Aorta (tissue), 5 donors: ENCODE data around the gene BHLHE23. TPM values are rescaled to one million over a fixed set of nuclear protein-coding genes. Genes with fewer than 3 reads are reported as not detected.

Experiments used
- ATAC-seq: fragments of 200-7000 bp; cut with Tn5 transposase; one replicate; pipeline ENCODE4 v1.9.1; 2022; ENCODE audit warnings: moderate library complexity; ENCODE audit not compliant: low FRiP score
- DNase-seq, 2 donors: peaks; one replicate each; pipeline ENCODE4 v3.0.0-alpha.2; 2020
- H3K27ac ChIP-seq, 2 donors: one replicate each; pipeline ENCODE4 v1.5.1; 2013; ENCODE audit warnings: low read length in 2 of 2, mild to moderate bottlenecking in 2 of 2, moderate library complexity in 2 of 2, control low read depth in 1 of 2, inconsistent platforms in 1 of 2, low read depth in 1 of 2
- H3K27me3 ChIP-seq, 2 donors: one replicate each; pipeline ENCODE4 v1.6.1; 2013; ENCODE audit warnings: control low read depth in 1 of 2, low read length in 1 of 2, mild to moderate bottlenecking in 1 of 2, moderate library complexity in 1 of 2; ENCODE audit not compliant: insufficient read depth in 2 of 2, control insufficient read depth in 1 of 2
- H3K36me3 ChIP-seq, 2 donors: one replicate each; pipeline ENCODE4 v1.6.1; 2013; ENCODE audit warnings: control low read depth in 1 of 2, low read length in 1 of 2, mild to moderate bottlenecking in 1 of 2; ENCODE audit not compliant: insufficient read depth in 2 of 2, control insufficient read depth in 1 of 2
- H3K4me1 ChIP-seq, 2 donors: one replicate each; pipeline ENCODE4 v1.6.1; 2013; ENCODE audit warnings: low read length in 2 of 2, control low read depth in 1 of 2, mild to moderate bottlenecking in 1 of 2, moderate library complexity in 1 of 2; ENCODE audit not compliant: insufficient read depth in 2 of 2, control insufficient read depth in 1 of 2
- H3K4me3 ChIP-seq, 2 donors: one replicate each; pipeline ENCODE4 v1.5.1; 2013; ENCODE audit warnings: low read length in 2 of 2, control low read depth in 1 of 2, mild to moderate bottlenecking in 1 of 2
- H3K9me3 ChIP-seq: one replicate; pipeline ENCODE4 v1.6.1; 2013; ENCODE audit warnings: mild to moderate bottlenecking, low read length; ENCODE audit not compliant: control insufficient read depth
- WGBS, 2 donors: extraction: QIAGEN DNeasy Blood & Tissue Kit; methylation state at CpG; one replicate each; pipeline ENCODE4 v1.1.7; 2013; 5-methylcytosine and 5-hydroxymethylcytosine counted together
- intact Hi-C, 2 donors: fragments of 100-400 bp; cut with DNase I; formaldehyde crosslinking; loops; one replicate each; pipeline versions ENCODE4 v1.14.2 to v1.15.0; 2022
- long read RNA-seq, 2 donors: library from polyadenylated mRNA; unstranded; transcript quantifications; one replicate each; pipeline ENCODE4 v2.0.0, GENCODE V29; 2020 to 2021
- polyA plus RNA-seq, 2 donors: library from polyadenylated mRNA; stranded (reverse); fragments of 200-250 nt; gene quantifications; one replicate each; pipeline ENCODE4 v1.2.3, GENCODE V29; 2013
- total RNA-seq, 2 donors: library from RNA; stranded (reverse); fragmentation: NEBNext Ultra II Directional; extraction: Animal tissue kit (Norgen Biotek cat#: 25700); gene quantifications; one replicate each; pipeline ENCODE4 v1.2.1, GENCODE V29; 2021
- donor health status: healthy with polysubstance abuse.
- donor health status: Bipolar disorder and iron deficiency.
- donor health status: DM: no; HTN: no; CAD: no.
- donor health status: DM: no; HTN: no; CAD: no.
- donor health status: DM: yes; HTN: yes; CAD: no.

BHLHE23 gene
- not detected for total RNA-seq
- polyA plus RNA-seq: not detected
- long read RNA-seq, donor 1: 0 reads
- long read RNA-seq, donor 2: 0 reads

DNA sequence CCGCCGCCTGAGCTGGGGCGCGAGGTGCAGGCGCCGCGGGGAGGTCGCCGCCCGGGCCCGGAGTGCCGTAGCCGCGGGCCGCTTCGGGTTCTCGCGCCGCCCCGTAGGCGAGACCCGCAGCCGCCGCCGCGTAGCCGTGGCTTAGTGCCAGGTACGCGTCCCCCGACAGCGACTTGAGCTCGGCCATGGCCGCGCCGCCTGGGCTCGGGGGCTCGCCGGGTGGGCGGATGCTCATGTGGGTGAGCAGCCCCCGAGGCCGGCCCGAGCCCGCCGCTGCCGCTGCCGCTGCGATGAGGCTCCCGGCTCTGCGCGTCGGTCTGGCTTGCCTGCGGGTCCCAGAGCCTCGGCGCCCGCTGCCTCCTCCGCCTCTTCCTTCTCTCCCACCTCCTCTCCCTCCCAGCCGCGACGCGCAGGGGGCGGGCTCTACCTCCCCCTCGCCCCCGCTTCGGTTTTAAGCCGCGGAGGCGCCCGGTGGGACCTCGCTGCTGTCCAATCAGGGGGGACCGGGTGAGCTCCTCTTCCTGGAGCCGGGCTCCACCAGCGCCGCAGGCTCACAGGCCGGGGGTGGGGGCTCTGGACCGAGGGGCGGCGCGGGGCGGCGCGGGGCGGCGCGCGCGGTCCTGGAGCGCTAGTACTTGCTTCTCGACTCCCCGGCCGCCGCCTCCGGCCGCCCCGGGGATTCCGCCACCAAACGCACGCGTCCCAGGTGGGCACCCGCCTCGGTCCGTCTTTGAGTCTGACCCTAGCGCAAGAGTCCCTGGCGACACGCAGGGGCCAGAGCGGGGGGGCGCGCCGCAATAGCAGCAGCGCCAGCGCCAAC lies at the start of gene BHLHE23:
BHLHE23 (minus strand) TSS at position 425 of the 820 bp plus-strand sequence; CDS start at position 235, 190 bp downstream.
- 1% methylated on average over 64 to 110 of the region's 110 CpGs for WGBS, 2 donors
- Histone ChIP-seq H3K4me1 (no peaks in the 10 kb centered on the region), H3K27ac (no peak within 1 kb of the TSS), H3K36me3 (no peaks in the 10 kb centered on the region), H3K9me3 (no peaks in the 10 kb centered on the region), H3K4me3 (no peak within 1 kb of the TSS), H3K27me3 (no peaks in the 10 kb centered on the region)
- ATAC-seq: no peak
- intact Hi-C loops: loop anchor here (5.0 to 10.0 kb wide), 2 partner anchors 134 to 342 kb away; no protein-coding TSS in a partner anchor
- no peak for DNase-seq

DNA sequence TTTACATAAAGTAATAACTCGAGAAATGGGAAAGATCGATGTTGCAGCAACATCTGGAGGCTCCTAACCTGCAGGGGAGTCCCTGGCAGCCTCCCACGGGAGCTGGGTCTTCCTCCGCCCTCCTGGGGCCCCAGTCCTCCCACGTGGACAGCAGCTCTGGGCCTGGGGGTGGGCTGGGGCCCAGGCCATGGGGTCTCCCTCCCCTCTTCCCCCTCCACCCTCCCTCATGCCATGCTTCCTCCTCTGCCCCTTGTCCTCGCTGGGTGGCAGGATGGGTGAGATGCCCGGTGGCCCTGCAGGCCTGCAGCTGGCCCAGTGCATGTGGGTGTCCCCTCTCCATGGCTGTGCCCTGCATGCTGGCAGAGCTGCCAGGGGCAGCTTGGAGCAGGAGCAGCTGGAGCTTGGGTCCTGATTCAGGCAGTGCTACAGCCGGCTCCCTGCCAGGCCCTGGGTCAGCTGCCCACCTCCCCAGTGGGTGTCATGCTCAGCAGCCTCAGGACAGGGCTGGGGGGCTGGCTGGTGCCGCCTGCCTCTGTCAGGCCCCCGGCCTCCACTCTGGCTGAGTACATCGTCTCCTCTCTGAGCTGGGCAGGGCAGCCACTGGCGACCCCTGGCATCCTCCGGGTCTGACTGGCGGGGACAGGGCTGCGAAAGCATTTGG lies 48.9 kb upstream of the BHLHE23 start:
- ATAC-seq: no peak
- WGBS, 2 donors: 46 to 48% methylated on average over 11 to 15 of the region's 15 CpGs
- no peaks in the 10 kb centered on the region for H3K4me1 ChIP-seq
- no peaks in the 10 kb centered on the region for H3K27me3 ChIP-seq
- H3K4me3 ChIP-seq: no peak overlapping the region
- no peaks in the 10 kb centered on the region for H3K36me3 ChIP-seq
- peak; percentile 26 to 75 for DNase-seq
- intact Hi-C loops: loop anchor here (2.0 to 5.0 kb wide), 3 partner anchors 122 to 177 kb away; no protein-coding TSS in a partner anchor
- H3K27ac ChIP-seq: no peak overlapping the region
- H3K9me3 ChIP-seq: peaks cover under 1% of the 10 kb centered on the region

DNA sequence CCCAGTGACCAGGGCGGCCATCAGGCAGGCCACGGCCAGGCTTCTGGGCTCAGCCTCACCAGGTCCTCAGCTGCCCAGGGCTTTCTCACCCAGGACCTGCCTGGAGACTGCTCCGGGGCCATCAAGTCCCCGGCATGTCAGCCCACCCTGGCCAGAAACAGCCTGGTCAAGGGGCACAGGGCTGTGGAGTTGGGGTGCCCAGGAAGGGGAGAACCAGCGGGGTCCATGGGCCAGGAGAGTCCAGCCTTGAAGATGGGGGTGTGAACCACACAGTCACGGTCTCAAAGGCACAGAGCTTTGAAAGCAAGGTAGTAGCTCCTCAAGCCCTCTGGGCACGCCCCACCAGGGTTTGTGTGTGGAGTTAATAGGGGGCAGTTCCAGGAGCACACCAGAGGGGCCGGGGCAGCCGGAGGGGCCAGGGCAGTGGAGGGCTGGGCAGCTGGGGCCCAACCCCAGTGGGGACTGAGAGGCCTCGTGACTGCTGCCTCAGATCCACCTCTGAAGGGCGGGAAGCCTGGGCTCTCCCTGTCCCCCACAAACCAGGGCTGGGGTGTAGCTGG lies 48.0 kb upstream of the BHLHE23 start:
- no peak for ATAC-seq
- H3K9me3 ChIP-seq: peaks cover 3% of the 10 kb centered on the region
- intact Hi-C loops: loop anchor here (5.0 kb wide), 2 partner anchors 123 to 178 kb away; no protein-coding TSS in a partner anchor
- H3K4me1 ChIP-seq: no peaks in the 10 kb centered on the region
- no peak overlapping the region for H3K4me3 ChIP-seq
- no peaks in the 10 kb centered on the region for H3K36me3 ChIP-seq
- H3K27ac ChIP-seq: no peak overlapping the region
- H3K27me3 ChIP-seq: no peaks in the 10 kb centered on the region
- peak; percentile 34 to 53 for DNase-seq
- WGBS, 2 donors: 75 to 85% methylated on average over 10 to 11 of the region's 11 CpGs

DNA sequence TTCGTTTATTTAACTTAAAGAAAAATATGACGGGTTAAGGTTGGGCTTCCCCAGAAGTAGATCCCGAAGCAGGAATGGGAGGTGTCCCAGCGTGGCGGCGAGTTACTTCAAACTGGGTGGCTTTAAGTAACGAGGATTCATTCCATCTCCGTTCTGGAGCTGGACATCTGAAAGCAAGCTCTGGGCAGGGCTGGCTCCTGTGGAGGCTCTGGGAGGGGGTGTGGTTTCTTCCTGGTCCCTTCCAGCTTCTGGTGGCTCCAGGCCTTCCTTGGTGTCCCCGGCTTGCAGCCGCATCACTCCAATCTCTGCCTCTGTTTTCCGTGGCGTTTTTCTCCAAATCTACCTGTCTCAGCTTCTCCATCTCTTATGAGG lies 47.3 kb upstream of the BHLHE23 start:
- WGBS, 2 donors: 83% methylated on average over 12 of the region's 12 CpGs
- Histone ChIP-seq H3K27me3 (no peaks in the 10 kb centered on the region), H3K36me3 (no peaks in the 10 kb centered on the region)

DNA sequence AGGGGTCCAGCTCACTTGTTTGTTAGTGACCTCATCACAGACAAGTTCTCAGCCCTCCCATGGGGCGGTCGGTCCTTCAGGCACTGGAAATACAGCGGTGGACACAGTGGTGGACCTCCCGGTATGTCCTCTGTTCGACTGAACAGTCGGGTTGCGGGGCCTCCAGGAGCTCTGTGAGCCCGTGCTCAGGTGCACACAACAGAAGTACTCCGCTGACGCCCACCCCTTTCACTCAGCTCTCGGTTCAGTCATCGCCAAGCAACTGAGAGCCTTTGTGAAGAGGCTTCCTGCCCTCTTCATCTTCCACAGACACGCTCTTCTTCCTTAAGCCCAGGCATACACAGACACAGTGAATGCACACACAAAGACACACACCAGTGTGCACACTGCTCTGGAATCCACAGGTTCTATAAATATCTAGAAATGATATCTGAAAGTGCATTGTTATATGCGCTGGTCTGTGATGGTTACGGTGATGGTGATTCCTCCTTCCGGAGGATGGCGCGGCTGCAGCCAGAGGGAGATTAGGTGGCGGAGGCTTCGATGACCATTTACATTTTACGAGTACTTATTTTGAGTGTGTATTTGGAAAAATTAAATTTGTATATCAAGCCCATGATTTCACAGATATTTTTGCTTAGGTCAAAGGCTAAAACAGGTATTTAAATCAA lies 46.8 kb upstream of the BHLHE23 start:
- Histone ChIP-seq H3K27ac (no peak overlapping the region), H3K27me3 (no peaks in the 10 kb centered on the region), H3K36me3 (no peaks in the 10 kb centered on the region), H3K9me3 (peaks cover 3% of the 10 kb centered on the region), H3K4me1 (no peaks in the 10 kb centered on the region), H3K4me3 (no peak overlapping the region)
- WGBS, 2 donors: 78% methylated on average over 21 of the region's 21 CpGs
- intact Hi-C loops: loop anchor here in 1 of 2 donors (5.0 kb wide), 1 partner anchor 124 kb away; no protein-coding TSS in a partner anchor
- ATAC-seq: no peak
- DNase-seq: peak; percentile 10 to 39

More for the DNA sequence above, 47.3 kb upstream of the BHLHE23 start:
- Histone ChIP-seq H3K9me3 (peaks cover 3% of the 10 kb centered on the region), H3K27ac (no peak overlapping the region), H3K4me3 (no peak overlapping the region), H3K4me1 (no peaks in the 10 kb centered on the region)
- intact Hi-C loops: loop anchor here in 1 of 2 donors (5.0 kb wide), 1 partner anchor 123 kb away; no protein-coding TSS in a partner anchor
- DNase-seq (peak; percentile 17 to 41), ATAC-seq (no peak)

DNA sequence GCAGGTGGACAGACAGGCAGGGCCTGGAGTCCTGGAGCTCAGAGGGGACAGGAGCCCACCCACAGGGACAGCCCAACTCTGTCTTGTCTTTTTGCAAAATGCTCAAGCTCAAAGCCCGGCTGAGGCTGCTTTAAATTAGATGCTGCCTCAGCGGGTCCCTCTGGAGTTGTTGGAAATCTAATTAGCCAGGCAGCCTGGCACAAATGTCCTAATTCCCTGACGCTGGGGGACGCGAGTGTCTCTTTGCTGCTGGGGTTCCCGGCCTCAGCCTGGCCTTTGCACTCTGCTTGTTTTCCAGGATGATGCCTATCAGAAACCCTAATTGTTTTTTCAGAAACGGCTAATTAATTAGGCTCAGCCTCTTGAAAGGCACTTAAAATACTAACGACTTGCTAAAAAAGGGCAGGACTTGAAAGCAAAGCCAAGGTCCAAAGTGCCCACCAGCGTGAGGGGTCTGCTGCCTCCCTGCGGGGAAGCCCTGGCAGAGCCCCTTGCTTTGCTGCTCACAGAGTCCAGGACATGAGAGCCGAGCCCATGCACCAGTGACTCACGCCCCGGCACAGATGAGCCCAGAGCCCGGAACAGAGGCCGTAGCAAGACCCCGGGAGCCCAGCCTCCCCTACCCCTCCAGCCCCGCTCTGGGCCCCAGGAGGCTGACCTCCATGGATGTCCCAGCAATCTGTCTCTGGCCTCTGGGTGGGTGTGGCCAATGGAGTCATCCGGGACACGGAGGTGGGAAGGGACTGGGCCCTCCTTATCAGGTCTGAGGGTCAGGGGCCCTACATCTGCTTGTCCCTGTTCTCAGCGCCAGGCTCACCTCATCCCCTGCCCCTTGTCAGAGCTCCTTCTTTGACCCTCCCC lies 46.0 kb upstream of the BHLHE23 start:
- peaks cover 0 to 2% of the 10 kb centered on the region in 2 donors for H3K27me3 ChIP-seq
- H3K4me1 ChIP-seq: no peaks in the 10 kb centered on the region
- no peak for ATAC-seq
- H3K4me3 ChIP-seq: no peak overlapping the region
- no peak overlapping the region for H3K27ac ChIP-seq
- no peaks in the 10 kb centered on the region for H3K36me3 ChIP-seq
- WGBS, 2 donors: 31 to 33% methylated on average over 15 to 20 of the region's 20 CpGs
- peaks cover 3% of the 10 kb centered on the region for H3K9me3 ChIP-seq
- intact Hi-C loops: loop anchor here in 1 of 2 donors (5.0 kb wide), 1 partner anchor 124 kb away; no protein-coding TSS in a partner anchor
- peak; percentile 33 to 53 for DNase-seq

DNA sequence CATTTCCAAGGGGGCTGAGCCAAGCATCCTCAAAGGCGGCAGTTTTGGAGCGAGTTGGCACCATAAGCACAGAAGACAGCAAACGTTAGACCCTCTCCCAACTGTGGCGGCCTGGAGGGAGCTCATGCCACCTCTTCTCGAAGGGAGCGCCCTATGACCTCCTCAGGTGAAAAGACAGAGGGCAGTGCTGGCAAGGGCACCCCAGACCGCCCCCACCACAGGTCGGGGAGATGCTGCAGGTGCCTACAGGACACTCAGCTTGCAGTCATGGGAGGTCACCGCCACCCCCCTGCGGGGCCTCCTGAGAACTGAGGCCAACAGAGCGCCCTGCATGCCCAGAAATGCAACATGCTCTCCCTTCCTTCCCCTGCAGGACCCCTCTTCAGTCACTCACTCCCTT lies 45.1 kb upstream of the BHLHE23 start:
- H3K9me3 ChIP-seq: peaks cover 3% of the 10 kb centered on the region
- 78 to 84% methylated on average over 10 to 11 of the region's 11 CpGs for WGBS, 2 donors
- no peaks in the 10 kb centered on the region for H3K4me1 ChIP-seq
- no peaks in the 10 kb centered on the region for H3K36me3 ChIP-seq
- H3K4me3 ChIP-seq: no peak overlapping the region
- ATAC-seq (no peak), DNase-seq (peak; percentile 21 to 68)
- H3K27me3 ChIP-seq: peaks cover 0 to 2% of the 10 kb centered on the region in 2 donors
- intact Hi-C loops: loop anchor here in 1 of 2 donors (5.0 kb wide), 1 partner anchor 125 kb away; no protein-coding TSS in a partner anchor
- no peak overlapping the region for H3K27ac ChIP-seq
